ENCODE measurements around the gene ZC4H2. TPM values are rescaled to one million over a fixed set of nuclear protein-coding genes. Genes with fewer than 3 reads are reported as not detected.
"Not testable (repeated sequence)": the region's sequence is repeated elsewhere in the genome, so short reads cannot be mapped to it uniquely, and the experiment has no call there.

ZC4H2 gene, protein sequence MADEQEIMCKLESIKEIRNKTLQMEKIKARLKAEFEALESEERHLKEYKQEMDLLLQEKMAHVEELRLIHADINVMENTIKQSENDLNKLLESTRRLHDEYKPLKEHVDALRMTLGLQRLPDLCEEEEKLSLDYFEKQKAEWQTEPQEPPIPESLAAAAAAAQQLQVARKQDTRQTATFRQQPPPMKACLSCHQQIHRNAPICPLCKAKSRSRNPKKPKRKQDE
- total RNA-seq (13.2 TPM), polyA plus RNA-seq (5.6 TPM)
- long read RNA-seq, donor 1 = 0 reads
- long read RNA-seq, donor 2, partial matches to known transcripts = 0 of 2 reads
- long read RNA-seq, donor 2, other reads (novel, unspliced or antisense) = 0 of 2 reads
- long read RNA-seq, donor 3, full-length matches to known transcripts = 7 of 7 reads
- long read RNA-seq, donor 3, partial matches to known transcripts = 0 of 7 reads
- long read RNA-seq, donor 3, other reads (novel, unspliced or antisense) = 0 of 7 reads
- long read RNA-seq, donor 4, partial matches to known transcripts = 0 of 4 reads
- long read RNA-seq, donor 4, other reads (novel, unspliced or antisense) = 0 of 4 reads
- long read RNA-seq, donor 5, full-length matches to known transcripts = 11 of 11 reads
- long read RNA-seq, donor 5, partial matches to known transcripts = 0 of 11 reads
- long read RNA-seq, donor 5, other reads (novel, unspliced or antisense) = 0 of 11 reads
- long read RNA-seq, donor 6, partial matches to known transcripts = 0 of 1 reads
- long read RNA-seq, donor 6, other reads (novel, unspliced or antisense) = 0 of 1 reads
- long read RNA-seq, donor 7, partial matches to known transcripts = 0 of 7 reads
- long read RNA-seq, donor 7, other reads (novel, unspliced or antisense) = 0 of 7 reads
- long read RNA-seq, donor 8, partial matches to known transcripts = 0 of 1 reads
- long read RNA-seq, donor 8, other reads (novel, unspliced or antisense) = 0 of 1 reads
- long read RNA-seq, donor 9, full-length matches to known transcripts = 5 of 5 reads
- long read RNA-seq, donor 9, partial matches to known transcripts = 0 of 5 reads
- long read RNA-seq, donor 9, other reads (novel, unspliced or antisense) = 0 of 5 reads
- long read RNA-seq, donor 10, partial matches to known transcripts = 7 of 11 reads
- long read RNA-seq, donor 10, other reads (novel, unspliced or antisense) = 0 of 11 reads

DNA sequence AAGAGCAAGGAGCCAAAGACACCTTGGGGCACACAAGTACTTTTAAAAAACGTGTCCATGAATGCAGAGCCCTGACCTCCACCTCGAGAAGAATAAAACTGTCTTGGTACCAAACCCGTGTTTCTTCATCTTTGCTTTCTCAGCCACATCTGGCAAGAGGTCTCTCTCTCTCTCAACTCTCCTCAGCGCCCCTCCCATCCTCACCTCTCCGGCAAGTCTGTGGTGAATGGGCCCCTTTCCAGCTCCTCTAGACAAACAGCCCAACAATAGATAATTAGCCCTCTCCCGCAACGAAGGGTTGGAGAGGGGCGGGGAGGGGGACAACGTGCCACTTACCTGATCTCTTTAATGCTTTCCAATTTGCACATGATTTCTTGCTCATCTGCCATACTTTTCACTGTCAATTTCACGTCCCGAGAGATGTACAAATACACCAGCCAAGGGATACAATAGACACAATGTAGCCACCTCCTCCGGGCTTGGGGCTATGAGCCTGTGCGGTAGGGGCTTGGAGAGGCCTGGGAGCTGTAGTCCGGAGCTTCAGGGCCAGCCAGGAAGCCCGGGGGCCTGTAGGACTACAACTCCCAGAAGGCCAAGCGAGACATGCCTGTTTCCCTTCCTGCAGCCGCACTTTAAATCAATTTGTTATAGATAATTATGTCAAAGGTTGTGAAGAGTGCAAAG is at the start of gene ZC4H2:
Gene ZC4H2 (minus strand): TSS at position 462 of the 684 bp plus-strand sequence. CDS start 73 bp downstream, at position 389.
- Histone ChIP-seq H3K27me3 (ENCODE audit: control insufficient read depth in 2 of 2, insufficient read depth in 1 of 2, low read length in 1 of 2) (no peaks in the 10 kb centered on the region), H3K4me3 (ENCODE audit: low read length in 2 of 2) (peak within 1 kb of the TSS; percentile 63), H3K27ac (ENCODE audit: low read depth in 1 of 2, low read length in 1 of 2) (peak within 1 kb of the TSS; percentile 25 to 72), H3K36me3 (ENCODE audit: control insufficient read depth in 2 of 2, insufficient read depth in 2 of 2, low read length in 1 of 2) (no peaks in the 10 kb centered on the region), H3K9me3 (ENCODE audit: control insufficient read depth in 2 of 2, insufficient read depth in 1 of 2, low read length in 1 of 2) (no peaks in the 10 kb centered on the region), H3K4me1 (ENCODE audit: control insufficient read depth in 2 of 2, insufficient read depth in 2 of 2, low read length in 2 of 2) (peaks cover 0 to 8% of the 10 kb centered on the region in 2 donors)
- DNase-seq (ENCODE audit: low read depth in 6 of 9, low spot score in 9 of 9) = peak; percentile 39 to 80 (median 58)
- 0% methylated on average over 17 of the region's 17 CpGs for WGBS

DNA sequence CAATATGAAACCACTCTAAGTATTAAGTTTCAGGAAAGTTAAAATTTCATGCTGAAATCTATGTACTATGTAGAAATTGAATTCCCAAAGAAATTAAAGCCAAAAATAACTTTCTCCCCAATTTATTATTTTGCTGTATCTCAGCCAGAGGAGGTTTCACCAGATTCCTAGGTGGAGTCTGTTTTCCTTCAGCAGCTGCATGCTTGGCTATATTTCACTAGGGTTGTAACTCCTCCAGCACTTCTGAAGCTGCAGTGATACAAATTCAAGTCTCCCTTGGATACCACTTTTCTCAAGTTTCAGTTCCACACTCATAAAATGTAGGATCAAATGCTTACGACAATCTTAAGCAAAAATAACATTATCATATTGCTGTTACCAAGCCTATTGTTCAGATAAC is 41.2 kb upstream of the ZC4H2 start:
- Histone ChIP-seq H3K4me1 (ENCODE audit: control insufficient read depth in 2 of 2, insufficient read depth in 2 of 2, low read length in 2 of 2) (no peaks in the 10 kb centered on the region), H3K4me3 (ENCODE audit: low read length in 2 of 2) (no peak overlapping the region), H3K36me3 (ENCODE audit: control insufficient read depth in 2 of 2, insufficient read depth in 2 of 2, low read length in 1 of 2) (no peaks in the 10 kb centered on the region), H3K27me3 (ENCODE audit: control insufficient read depth in 2 of 2, insufficient read depth in 1 of 2, low read length in 1 of 2) (no peaks in the 10 kb centered on the region), H3K27ac (ENCODE audit: low read depth in 1 of 2, low read length in 1 of 2) (no peak overlapping the region), H3K9me3 (ENCODE audit: control insufficient read depth in 2 of 2, insufficient read depth in 1 of 2, low read length in 1 of 2) (no peaks in the 10 kb centered on the region)
- no peak for DNase-seq (ENCODE audit: low read depth in 6 of 9, low spot score in 9 of 9)
- 89% methylated on average over 1 of the region's 1 CpG for WGBS

DNA sequence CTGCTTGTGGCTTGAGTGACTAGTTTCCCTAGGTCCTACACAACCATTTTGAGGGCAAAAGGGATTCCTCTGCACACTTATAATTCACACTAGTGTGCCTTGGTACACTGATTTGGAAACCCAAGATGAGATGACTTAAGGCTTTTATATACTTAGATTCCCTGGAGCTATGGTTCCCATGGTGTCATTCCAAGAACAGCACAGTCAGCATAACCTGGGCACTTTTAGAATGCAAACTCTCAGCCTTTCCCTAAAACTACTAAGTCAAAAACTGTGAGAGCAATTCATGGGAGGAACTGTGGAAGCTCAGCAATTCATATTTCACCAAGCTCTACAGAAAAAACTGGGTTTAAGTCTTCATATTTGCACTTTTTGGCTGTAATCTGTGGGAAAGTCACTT is 38.0 kb upstream of the ZC4H2 start:
- Histone ChIP-seq H3K27me3 (ENCODE audit: control insufficient read depth in 2 of 2, insufficient read depth in 1 of 2, low read length in 1 of 2) (no peaks in the 10 kb centered on the region), H3K36me3 (ENCODE audit: control insufficient read depth in 2 of 2, insufficient read depth in 2 of 2, low read length in 1 of 2) (no peaks in the 10 kb centered on the region), H3K27ac (ENCODE audit: low read depth in 1 of 2, low read length in 1 of 2) (no peak overlapping the region), H3K4me3 (ENCODE audit: low read length in 2 of 2) (no peak overlapping the region), H3K4me1 (ENCODE audit: control insufficient read depth in 2 of 2, insufficient read depth in 2 of 2, low read length in 2 of 2) (no peaks in the 10 kb centered on the region), H3K9me3 (ENCODE audit: control insufficient read depth in 2 of 2, insufficient read depth in 1 of 2, low read length in 1 of 2) (no peaks in the 10 kb centered on the region)
- DNase-seq (ENCODE audit: low read depth in 6 of 9, low spot score in 9 of 9) = no peak

DNA sequence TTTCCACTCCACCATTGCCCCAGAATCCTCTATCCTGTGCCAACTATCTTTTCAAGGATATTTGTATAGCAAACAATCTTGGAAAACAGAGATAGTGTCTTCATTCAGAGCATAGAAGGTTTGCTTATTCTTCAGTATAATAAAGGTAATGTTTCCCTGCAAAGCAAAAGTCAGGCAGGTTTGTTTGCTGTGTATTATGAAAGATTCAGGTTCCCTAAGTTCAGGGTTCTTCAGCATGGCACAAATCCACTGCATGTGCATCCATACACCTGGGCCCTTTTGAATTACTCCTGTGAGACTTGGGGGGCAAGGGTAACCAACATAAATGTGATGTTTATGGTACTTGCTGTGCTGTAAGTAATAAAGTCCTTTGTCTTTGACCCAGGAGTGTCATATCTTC is 33.2 kb upstream of the ZC4H2 start:
- no peaks in the 10 kb centered on the region for H3K4me1 ChIP-seq (ENCODE audit: control insufficient read depth in 2 of 2, insufficient read depth in 2 of 2, low read length in 2 of 2)
- no peaks in the 10 kb centered on the region for H3K27me3 ChIP-seq (ENCODE audit: control insufficient read depth in 2 of 2, insufficient read depth in 1 of 2, low read length in 1 of 2)
- H3K27ac ChIP-seq (ENCODE audit: low read depth in 1 of 2, low read length in 1 of 2) = no peak overlapping the region
- no peaks in the 10 kb centered on the region for H3K36me3 ChIP-seq (ENCODE audit: control insufficient read depth in 2 of 2, insufficient read depth in 2 of 2, low read length in 1 of 2)
- H3K4me3 ChIP-seq (ENCODE audit: low read length in 2 of 2) = no peak overlapping the region
- DNase-seq (ENCODE audit: low read depth in 6 of 9, low spot score in 9 of 9) = no peak
- H3K9me3 ChIP-seq (ENCODE audit: control insufficient read depth in 2 of 2, insufficient read depth in 1 of 2, low read length in 1 of 2) = no peaks in the 10 kb centered on the region

DNA sequence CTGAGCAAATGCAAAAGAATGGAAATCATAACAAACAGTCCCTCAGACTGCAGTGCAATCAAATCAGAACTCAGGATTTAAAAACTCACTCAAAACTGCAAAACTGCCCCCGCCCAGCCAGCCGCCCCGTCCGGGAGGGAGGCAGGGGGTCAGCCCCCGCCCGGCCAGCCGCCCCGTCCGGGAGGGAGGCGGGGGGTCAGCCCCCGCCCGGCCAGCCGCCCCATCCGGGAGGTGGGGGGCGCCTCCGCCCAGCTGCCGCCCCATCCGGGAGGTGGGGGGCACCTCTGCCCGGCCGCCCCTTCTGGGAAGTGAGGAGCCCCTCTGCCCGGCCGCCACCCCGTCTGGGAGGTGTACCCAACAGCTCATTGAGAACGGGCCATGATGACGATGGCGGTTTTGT is 26.0 kb upstream of the ZC4H2 start:
- H3K27ac ChIP-seq (ENCODE audit: low read depth in 1 of 2, low read length in 1 of 2); H3K4me1 ChIP-seq (ENCODE audit: control insufficient read depth in 2 of 2, insufficient read depth in 2 of 2, low read length in 2 of 2); H3K36me3 ChIP-seq (ENCODE audit: control insufficient read depth in 2 of 2, insufficient read depth in 2 of 2, low read length in 1 of 2); H3K9me3 ChIP-seq (ENCODE audit: control insufficient read depth in 2 of 2, insufficient read depth in 1 of 2, low read length in 1 of 2); DNase-seq (ENCODE audit: low read depth in 6 of 9, low spot score in 9 of 9); H3K4me3 ChIP-seq (ENCODE audit: low read length in 2 of 2); H3K27me3 ChIP-seq (ENCODE audit: control insufficient read depth in 2 of 2, insufficient read depth in 1 of 2, low read length in 1 of 2): not testable (repeated sequence)
- WGBS = 98% methylated on average over 20 of the region's 26 CpGs

DNA sequence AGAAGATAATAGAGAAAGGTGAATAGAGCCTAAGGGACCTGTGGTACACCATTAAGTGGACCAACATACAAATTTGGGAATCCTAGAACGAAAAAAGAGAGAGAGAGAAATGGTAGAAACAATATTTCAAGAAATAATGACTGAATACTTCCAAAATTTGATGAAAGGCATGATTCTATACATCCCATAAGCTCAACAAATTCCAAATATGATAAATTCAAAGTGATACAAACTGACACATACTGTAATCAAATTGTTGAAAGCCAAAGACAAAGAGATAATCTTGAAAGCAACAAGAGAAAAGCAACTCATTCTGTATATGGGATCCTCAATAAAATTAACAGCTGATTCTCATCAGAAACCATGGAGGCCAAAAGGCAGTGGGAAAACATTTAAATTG is 20.6 kb upstream of the ZC4H2 start:
- WGBS = 83% methylated on average over 1 of the region's 1 CpG
- no peak overlapping the region for H3K4me3 ChIP-seq (ENCODE audit: low read length in 2 of 2)
- H3K27ac ChIP-seq (ENCODE audit: low read depth in 1 of 2, low read length in 1 of 2) = no peak overlapping the region
- no peaks in the 10 kb centered on the region for H3K27me3 ChIP-seq (ENCODE audit: control insufficient read depth in 2 of 2, insufficient read depth in 1 of 2, low read length in 1 of 2)
- no peaks in the 10 kb centered on the region for H3K36me3 ChIP-seq (ENCODE audit: control insufficient read depth in 2 of 2, insufficient read depth in 2 of 2, low read length in 1 of 2)
- no peaks in the 10 kb centered on the region for H3K4me1 ChIP-seq (ENCODE audit: control insufficient read depth in 2 of 2, insufficient read depth in 2 of 2, low read length in 2 of 2)
- no peak for DNase-seq (ENCODE audit: low read depth in 6 of 9, low spot score in 9 of 9)
- peaks cover 0 to 8% of the 10 kb centered on the region in 2 donors for H3K9me3 ChIP-seq (ENCODE audit: control insufficient read depth in 2 of 2, insufficient read depth in 1 of 2, low read length in 1 of 2)

DNA sequence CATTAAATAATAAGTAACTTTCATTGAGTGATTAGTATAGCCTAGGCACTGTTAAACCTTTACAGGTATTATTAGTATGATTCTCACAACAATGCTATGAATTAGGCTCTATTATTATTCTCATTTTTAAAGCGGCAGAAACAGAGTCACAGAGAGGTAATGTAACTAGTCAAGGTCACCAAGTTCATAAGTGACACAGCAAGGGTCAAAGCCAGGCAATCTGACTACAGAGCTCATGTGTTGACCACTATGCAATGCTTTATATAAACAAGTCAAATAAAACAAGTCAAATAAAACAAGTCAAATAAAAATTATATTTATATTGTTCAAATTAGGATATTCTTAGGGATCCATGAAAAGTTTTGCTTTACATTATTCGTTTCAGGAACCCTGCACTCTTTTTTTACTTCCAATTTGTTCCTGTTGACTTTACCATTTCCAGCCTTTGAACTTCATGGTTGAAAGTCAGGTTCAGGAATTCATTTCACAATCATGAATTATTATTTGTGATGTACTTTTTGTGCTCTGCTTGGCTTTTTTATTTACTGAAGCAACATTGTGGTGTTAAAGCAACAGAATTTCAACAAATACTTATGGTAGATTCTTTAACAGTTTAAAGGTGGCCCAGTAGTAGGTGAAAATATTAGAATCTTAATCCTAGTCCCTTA is 18.0 kb upstream of the ZC4H2 start:
- DNase-seq (ENCODE audit: low read depth in 6 of 9, low spot score in 9 of 9) = no peak
- H3K4me1 ChIP-seq (ENCODE audit: control insufficient read depth in 2 of 2, insufficient read depth in 2 of 2, low read length in 2 of 2) = no peaks in the 10 kb centered on the region
- H3K27me3 ChIP-seq (ENCODE audit: control insufficient read depth in 2 of 2, insufficient read depth in 1 of 2, low read length in 1 of 2) = no peaks in the 10 kb centered on the region
- peaks cover 0 to 3% of the 10 kb centered on the region in 2 donors for H3K9me3 ChIP-seq (ENCODE audit: control insufficient read depth in 2 of 2, insufficient read depth in 1 of 2, low read length in 1 of 2)
- H3K36me3 ChIP-seq (ENCODE audit: control insufficient read depth in 2 of 2, insufficient read depth in 2 of 2, low read length in 1 of 2) = no peaks in the 10 kb centered on the region
- no peak overlapping the region for H3K4me3 ChIP-seq (ENCODE audit: low read length in 2 of 2)
- no peak overlapping the region for H3K27ac ChIP-seq (ENCODE audit: low read depth in 1 of 2, low read length in 1 of 2)
- WGBS = 94% methylated on average over 2 of the region's 2 CpGs

DNA sequence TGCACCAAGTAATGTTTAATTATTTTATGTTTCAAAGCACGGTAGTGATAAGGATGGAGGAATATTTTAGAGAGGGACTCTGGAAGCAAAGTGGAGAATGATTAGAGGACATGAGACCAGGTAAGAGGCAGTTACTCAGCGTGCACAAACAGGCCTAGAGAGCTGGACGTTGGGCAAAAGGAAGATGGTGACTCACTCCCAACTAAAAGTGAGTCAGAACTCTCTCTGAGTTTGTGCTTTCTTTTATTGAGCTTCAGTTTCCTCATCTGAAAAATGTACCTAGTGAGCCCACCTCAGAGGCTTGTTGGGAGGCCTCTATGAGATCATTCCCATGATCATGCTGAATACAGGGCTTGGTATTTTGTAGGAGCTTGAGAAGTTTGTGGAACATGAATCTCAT is 1.6 kb upstream of the ZC4H2 start:
- no peaks in the 10 kb centered on the region for H3K27me3 ChIP-seq (ENCODE audit: control insufficient read depth in 2 of 2, insufficient read depth in 1 of 2, low read length in 1 of 2)
- no peaks in the 10 kb centered on the region for H3K36me3 ChIP-seq (ENCODE audit: control insufficient read depth in 2 of 2, insufficient read depth in 2 of 2, low read length in 1 of 2)
- peaks cover 0 to 8% of the 10 kb centered on the region in 2 donors for H3K4me1 ChIP-seq (ENCODE audit: control insufficient read depth in 2 of 2, insufficient read depth in 2 of 2, low read length in 2 of 2)
- no peak overlapping the region for H3K4me3 ChIP-seq (ENCODE audit: low read length in 2 of 2)
- no peak for DNase-seq (ENCODE audit: low read depth in 6 of 9, low spot score in 9 of 9)
- H3K9me3 ChIP-seq (ENCODE audit: control insufficient read depth in 2 of 2, insufficient read depth in 1 of 2, low read length in 1 of 2) = no peaks in the 10 kb centered on the region
- WGBS = 97% methylated on average over 3 of the region's 3 CpGs
- H3K27ac ChIP-seq (ENCODE audit: low read depth in 1 of 2, low read length in 1 of 2) = no peak overlapping the region
